Osteoblast (primary cell): ENCODE results near the gene AJUBA. TPM values are rescaled to one million over a fixed set of nuclear protein-coding genes. Genes with fewer than 3 reads are reported as not detected.

ENCODE experiments used
- DNase-seq: peaks from one replicate; pipeline ENCODE4 v3.0.0; 2011; ENCODE audit warnings: low spot score, mixed read lengths; ENCODE audit not compliant: insufficient read length; ENCODE audit errors: missing footprints
- H2AFZ ChIP-seq: 2 replicates; pipeline ENCODE4 v1.6.0; 2011; ENCODE audit warnings: mild to moderate bottlenecking, low read length
- H3K27ac ChIP-seq: 2 replicates; pipeline ENCODE4 v1.5.1; 2011; ENCODE audit warnings: mild to moderate bottlenecking, low read depth, low read length, moderate library complexity
- H3K27me3 ChIP-seq: 2 replicates; pipeline ENCODE4 v1.6.0; 2012; ENCODE audit warnings: mild to moderate bottlenecking, control low read depth, inconsistent platforms, low read length, moderate library complexity; ENCODE audit not compliant: insufficient read depth
- H3K36me3 ChIP-seq: 2 replicates; pipeline ENCODE4 v1.5.1; 2011; ENCODE audit warnings: mild to moderate bottlenecking, low read length, control low read depth, moderate library complexity; ENCODE audit not compliant: insufficient read depth
- H3K4me1 ChIP-seq: 2 replicates; pipeline ENCODE4 v1.5.1; 2011; ENCODE audit warnings: mild to moderate bottlenecking, low read length, control low read depth, moderate library complexity; ENCODE audit not compliant: insufficient read depth
- H3K4me2 ChIP-seq: 2 replicates; pipeline ENCODE4 v1.6.0; 2011; ENCODE audit warnings: mild to moderate bottlenecking, low read length; ENCODE audit not compliant: insufficient read depth
- H3K4me3 ChIP-seq: fragments of 200-600 bp; sonication (generic); 3 replicates; pipeline ENCODE4 v1.5.1; 2012; ENCODE audit warnings: mild to moderate bottlenecking, low read length, inconsistent platforms; ENCODE audit not compliant: insufficient read depth
- H3K79me2 ChIP-seq: 2 replicates; pipeline ENCODE4 v1.6.0; 2012; ENCODE audit warnings: mild to moderate bottlenecking, low read length, control low read depth, inconsistent platforms; ENCODE audit not compliant: insufficient read depth
- H3K9me3 ChIP-seq: 2 replicates; pipeline ENCODE4 v1.5.1; 2011; ENCODE audit warnings: low read depth, low read length, control low read depth
- H4K20me1 ChIP-seq: 2 replicates; pipeline ENCODE4 v1.6.0; 2012; ENCODE audit warnings: mild to moderate bottlenecking, low read length, control low read depth; ENCODE audit not compliant: insufficient read depth
- CTCF ChIP-seq: IDR thresholded peaks from 2 replicates; pipeline ENCODE4 v1.5.1; 2011; ENCODE audit warnings: mild to moderate bottlenecking, low read depth, low read length, moderate library complexity; ENCODE audit errors: extremely low read depth
- total RNA-seq: library from RNA; depleted of rRNA; stranded (reverse); fragments of >200 nt; gene quantifications from 2 replicates; pipeline ENCODE4 v1.2.3, GENCODE V29; 2012

The AJUBA gene
- total RNA-seq, 1 donor, result 74.9 TPM

DNA sequence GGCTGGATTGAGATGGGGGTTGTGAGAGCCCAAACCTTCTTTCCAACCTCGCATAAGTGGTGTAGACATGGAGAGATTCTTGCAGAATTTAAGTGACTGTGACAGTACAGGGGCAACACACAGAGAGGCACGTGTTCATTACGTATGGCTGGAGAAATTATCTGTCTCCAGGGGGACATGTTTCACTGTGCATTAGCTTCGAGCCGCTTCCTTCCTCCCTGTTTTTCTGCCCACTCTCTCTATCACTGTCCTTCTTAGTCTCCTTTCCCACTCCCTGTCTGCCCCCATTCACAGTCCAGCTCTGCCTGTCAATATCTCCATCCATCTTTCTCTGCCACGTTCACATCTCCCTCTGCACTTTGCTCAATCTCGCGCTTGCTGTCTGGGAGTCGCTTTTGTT lies 39.1 kb upstream of the AJUBA start:
- Histone ChIP-seq H2AFZ (no peak overlapping the region), H3K36me3 (peaks cover 17% of the 10 kb centered on the region), H4K20me1 (peaks cover 10% of the 10 kb centered on the region), H3K4me3 (no peak overlapping the region), H3K4me1 (no peaks in the 10 kb centered on the region), H3K9me3 (no peaks in the 10 kb centered on the region), H3K79me2 (no peaks in the 10 kb centered on the region), H3K27ac (no peak overlapping the region), H3K27me3 (no peaks in the 10 kb centered on the region), H3K4me2 (no peak overlapping the region)
- DNase-seq, result no peak
- TF ChIP-seq CTCF, result no peak

DNA sequence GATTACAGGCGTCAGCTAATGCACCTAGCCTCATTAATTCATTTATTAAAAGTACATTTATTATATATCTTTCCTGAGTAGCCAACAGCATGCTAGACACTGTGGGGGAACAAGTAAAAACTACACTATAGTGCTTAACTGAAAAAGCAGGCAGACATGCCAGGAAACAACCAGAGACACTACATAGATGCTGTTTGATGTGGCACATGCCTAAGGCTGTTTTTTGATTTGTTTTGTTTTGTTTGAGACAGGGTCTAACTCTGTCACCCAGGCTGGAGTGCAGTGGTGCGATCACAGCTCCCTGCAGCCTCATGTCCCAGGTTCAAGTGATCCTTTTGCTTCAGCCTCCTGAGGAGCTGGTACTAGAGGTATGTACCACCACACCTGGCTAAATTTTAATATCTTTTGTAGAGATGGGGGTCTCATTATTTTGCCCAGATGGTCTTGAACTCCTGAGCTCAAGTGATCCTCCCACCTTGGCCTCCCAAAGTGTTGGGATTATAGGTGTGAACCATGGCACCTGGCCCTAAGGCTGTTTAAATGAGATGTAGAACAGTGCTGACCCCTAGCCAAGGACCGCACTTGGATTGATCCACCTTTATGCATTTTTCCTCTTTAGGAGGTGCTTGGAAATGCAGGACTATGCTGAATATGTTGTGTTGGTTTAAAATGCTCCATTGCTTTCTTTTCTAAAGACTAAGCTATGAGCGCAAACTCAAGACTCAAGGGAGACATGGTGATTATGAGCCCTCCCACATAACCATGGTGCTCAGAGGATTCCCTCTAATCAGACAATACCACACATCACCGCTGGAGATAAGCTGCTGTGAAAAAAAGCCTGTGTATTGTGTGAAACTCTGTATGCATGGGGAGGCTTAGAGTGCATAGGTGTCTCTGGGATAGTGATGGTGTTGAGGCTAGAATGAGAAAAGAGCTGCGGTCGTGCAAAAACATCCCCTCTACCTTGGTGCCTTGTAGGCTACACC lies 38.1 kb upstream of the AJUBA start:
- no peak overlapping the region for H3K27ac ChIP-seq
- no peaks in the 10 kb centered on the region for H3K79me2 ChIP-seq
- no peak overlapping the region for H3K4me3 ChIP-seq
- no peak overlapping the region for H2AFZ ChIP-seq
- no peaks in the 10 kb centered on the region for H3K4me1 ChIP-seq
- no peak for TF ChIP-seq CTCF
- H3K36me3 ChIP-seq, result peaks cover 7% of the 10 kb centered on the region
- peaks cover 1% of the 10 kb centered on the region for H4K20me1 ChIP-seq
- no peaks in the 10 kb centered on the region for H3K9me3 ChIP-seq
- H3K27me3 ChIP-seq, result no peaks in the 10 kb centered on the region
- H3K4me2 ChIP-seq, result no peak overlapping the region
- DNase-seq, result no peak

GRCh38 chr14:23018107-23018506 lies 35.8 kb upstream of the AJUBA start:
- Histone ChIP-seq H3K27me3 (no peaks in the 10 kb centered on the region), H3K4me3 (no peak overlapping the region), H3K4me1 (no peaks in the 10 kb centered on the region), H4K20me1 (no peaks in the 10 kb centered on the region), H3K36me3 (no peaks in the 10 kb centered on the region), H3K27ac (no peak overlapping the region), H2AFZ (no peak overlapping the region), H3K79me2 (no peaks in the 10 kb centered on the region), H3K4me2 (no peak overlapping the region), H3K9me3 (no peaks in the 10 kb centered on the region)
- no peak for DNase-seq
- TF ChIP-seq CTCF, result no peak

DNA sequence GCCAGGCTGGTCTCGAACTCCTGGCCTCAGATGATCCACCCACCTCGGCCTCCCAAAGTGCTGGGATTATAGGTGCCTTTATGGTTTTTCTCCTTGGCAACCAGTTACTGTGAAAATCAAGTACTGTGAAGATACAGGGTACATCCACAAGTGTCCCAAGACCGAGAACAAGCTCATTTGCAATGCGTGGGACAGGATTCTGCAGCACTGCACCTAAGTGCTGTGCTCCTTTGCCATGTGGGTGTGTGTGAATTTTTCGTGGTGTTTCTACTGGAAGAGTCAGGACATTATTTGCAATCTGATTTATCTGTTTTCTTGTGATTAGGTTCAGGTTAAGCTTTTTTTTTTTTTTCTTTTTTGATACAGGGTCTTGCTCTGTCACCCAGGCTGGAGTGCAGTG lies 34.7 kb upstream of the AJUBA start:
- Histone ChIP-seq H3K4me1 (no peaks in the 10 kb centered on the region), H3K27ac (no peak overlapping the region)

More for the DNA sequence above, 34.7 kb upstream of the AJUBA start:
- H3K36me3 ChIP-seq, result no peaks in the 10 kb centered on the region
- no peaks in the 10 kb centered on the region for H4K20me1 ChIP-seq
- no peak overlapping the region for H3K4me3 ChIP-seq
- H3K27me3 ChIP-seq, result no peaks in the 10 kb centered on the region
- TF ChIP-seq CTCF, result no peak
- no peak for DNase-seq
- no peaks in the 10 kb centered on the region for H3K79me2 ChIP-seq
- H3K9me3 ChIP-seq, result no peaks in the 10 kb centered on the region
- H3K4me2 ChIP-seq, result no peak overlapping the region
- no peak overlapping the region for H2AFZ ChIP-seq
